ENCODE measurements around the gene CACUL1.
"Not testable (repeated sequence)": the region's sequence is repeated elsewhere in the genome, so short reads cannot be mapped to it uniquely, and the experiment has no call there.

CACUL1 gene

DNA sequence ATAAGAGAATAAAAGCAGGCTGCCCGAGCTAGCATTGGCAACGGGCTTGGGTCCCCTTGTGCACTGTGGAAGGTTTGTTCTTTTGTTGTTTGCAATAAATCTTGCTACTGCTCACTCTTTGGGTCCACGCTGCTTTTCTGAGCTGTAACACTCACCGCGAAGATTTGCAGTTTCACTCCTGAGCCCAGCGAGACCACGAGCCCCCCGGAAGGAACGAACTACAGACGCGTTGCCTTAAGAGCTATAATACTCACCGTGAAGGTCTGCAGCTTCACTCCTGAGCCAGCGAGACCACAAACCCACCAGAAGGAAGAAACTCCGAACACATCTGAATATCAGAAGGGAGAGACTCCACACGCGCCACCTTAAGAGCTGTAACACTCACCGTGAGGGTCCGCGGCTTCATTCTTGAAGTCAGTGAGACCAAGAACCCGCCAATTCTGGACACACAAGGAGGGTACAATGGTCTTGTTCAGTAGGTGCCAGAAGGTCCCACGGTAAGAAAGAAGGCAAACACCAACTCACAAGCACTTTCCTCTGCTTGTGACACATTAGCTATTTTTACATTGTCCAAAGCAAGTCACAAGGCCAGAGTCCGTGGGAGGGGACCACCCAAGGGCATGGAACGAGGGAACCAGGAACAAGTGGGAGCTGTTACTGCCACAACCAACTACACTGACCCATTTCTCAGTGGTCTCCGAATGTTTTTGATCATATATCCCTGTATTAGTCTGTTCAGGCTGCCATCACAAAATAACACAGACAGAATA, 29.2 kb upstream of the CACUL1 start:
- TF ChIP-seq, protein P1, sequence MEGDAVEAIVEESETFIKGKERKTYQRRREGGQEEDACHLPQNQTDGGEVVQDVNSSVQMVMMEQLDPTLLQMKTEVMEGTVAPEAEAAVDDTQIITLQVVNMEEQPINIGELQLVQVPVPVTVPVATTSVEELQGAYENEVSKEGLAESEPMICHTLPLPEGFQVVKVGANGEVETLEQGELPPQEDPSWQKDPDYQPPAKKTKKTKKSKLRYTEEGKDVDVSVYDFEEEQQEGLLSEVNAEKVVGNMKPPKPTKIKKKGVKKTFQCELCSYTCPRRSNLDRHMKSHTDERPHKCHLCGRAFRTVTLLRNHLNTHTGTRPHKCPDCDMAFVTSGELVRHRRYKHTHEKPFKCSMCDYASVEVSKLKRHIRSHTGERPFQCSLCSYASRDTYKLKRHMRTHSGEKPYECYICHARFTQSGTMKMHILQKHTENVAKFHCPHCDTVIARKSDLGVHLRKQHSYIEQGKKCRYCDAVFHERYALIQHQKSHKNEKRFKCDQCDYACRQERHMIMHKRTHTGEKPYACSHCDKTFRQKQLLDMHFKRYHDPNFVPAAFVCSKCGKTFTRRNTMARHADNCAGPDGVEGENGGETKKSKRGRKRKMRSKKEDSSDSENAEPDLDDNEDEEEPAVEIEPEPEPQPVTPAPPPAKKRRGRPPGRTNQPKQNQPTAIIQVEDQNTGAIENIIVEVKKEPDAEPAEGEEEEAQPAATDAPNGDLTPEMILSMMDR (IDR thresholded peaks at IDR 0.05; ENCODE audit: insufficient read depth, low read length, poor library complexity, severe bottlenecking): no peak
- Histone ChIP-seq H3K27me3 (replicated peaks; ENCODE audit: control insufficient read depth, insufficient read depth, low read length) (no peaks in the 10 kb centered on the region), H3K36me3 (ENCODE audit: control insufficient read depth, insufficient read depth, low read length) (no peaks in the 10 kb centered on the region), H3K4me3 (replicated peaks; ENCODE audit: low read depth, low read length) (no peak overlapping the region)
- DNase-seq (ENCODE audit: extremely low read depth, insufficient read length): no peak

DNA sequence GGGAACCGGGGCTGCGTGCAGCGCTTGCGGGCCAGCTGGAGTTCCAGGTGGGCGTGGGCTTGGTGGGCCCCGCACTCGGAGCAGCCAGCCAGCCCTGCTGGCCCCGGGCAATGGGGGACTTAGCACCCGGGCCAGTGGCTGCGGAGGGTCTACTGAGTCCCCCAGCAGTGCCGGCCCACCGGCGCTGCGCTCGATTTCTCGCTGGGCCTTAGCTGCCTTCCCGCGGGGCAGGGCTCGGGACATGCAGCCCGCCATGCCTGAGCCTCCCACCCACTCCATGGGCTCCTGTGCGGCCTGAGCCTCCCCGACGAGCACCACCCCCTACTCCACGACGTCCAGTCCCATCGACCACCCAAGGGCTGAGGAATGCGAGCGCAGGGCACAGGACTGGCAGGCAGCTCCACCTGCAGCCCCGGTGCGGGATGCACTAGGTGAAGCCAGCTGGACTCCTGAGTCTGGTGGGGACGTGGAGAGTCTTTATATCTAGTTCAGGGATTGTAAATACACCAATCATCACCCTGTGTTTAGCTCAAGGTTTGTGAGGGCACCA, 28.2 kb upstream of the CACUL1 start:
- not testable (repeated sequence) for H3K4me3 ChIP-seq (replicated peaks; ENCODE audit: low read depth, low read length); H3K36me3 ChIP-seq (ENCODE audit: control insufficient read depth, insufficient read depth, low read length); H3K27me3 ChIP-seq (replicated peaks; ENCODE audit: control insufficient read depth, insufficient read depth, low read length); DNase-seq (ENCODE audit: extremely low read depth, insufficient read length)

DNA sequence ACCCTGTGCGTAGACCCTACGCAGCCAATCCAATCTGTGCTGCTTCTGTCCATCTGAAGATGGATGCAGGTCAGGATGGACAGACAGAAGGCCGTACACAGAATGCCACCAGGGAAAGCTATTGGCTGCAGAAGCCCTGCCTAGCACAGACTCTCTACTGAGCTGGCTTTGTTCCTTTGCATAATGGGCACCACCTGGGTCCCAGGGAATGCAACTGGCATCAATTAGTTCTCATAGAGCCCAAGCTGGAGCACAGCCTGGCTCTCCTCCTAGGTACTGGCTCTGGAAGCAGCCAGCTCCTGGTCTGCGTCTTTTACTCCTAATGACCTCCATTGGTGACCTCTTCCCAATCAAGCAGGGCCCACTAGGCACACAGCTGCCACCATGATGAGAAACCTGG, 26.8 kb upstream of the CACUL1 start:
- Histone ChIP-seq H3K27me3 (replicated peaks; ENCODE audit: control insufficient read depth, insufficient read depth, low read length) (no peaks in the 10 kb centered on the region), H3K36me3 (ENCODE audit: control insufficient read depth, insufficient read depth, low read length) (no peaks in the 10 kb centered on the region), H3K4me3 (replicated peaks; ENCODE audit: low read depth, low read length) (no peak overlapping the region)
- DNase-seq (ENCODE audit: extremely low read depth, insufficient read length): no peak
- TF ChIP-seq, protein P1 (IDR thresholded peaks at IDR 0.05; ENCODE audit: insufficient read depth, low read length, poor library complexity, severe bottlenecking): no peak

DNA sequence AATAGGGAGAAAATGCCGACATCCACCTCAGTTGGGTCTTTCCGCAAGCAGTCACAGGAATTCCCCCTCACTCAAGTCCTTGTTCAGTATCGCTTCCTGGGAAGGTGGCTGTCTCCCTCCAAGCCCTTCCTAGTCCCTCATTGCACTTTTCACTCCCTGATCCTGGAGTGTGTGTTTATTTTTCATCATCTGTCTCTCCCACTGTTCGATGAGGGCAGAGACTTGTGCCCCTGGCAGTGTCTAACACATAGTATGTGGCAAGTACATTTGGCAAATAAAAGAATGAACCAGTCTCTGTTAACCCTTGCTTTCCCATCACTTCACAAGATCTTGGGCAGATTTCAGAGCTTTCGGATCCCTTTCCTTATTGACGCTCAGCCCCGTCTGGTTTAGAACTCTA, 24.0 kb upstream of the CACUL1 start:
- TF ChIP-seq, protein P1 (IDR thresholded peaks at IDR 0.05; ENCODE audit: insufficient read depth, low read length, poor library complexity, severe bottlenecking): no peak
- Histone ChIP-seq H3K36me3 (ENCODE audit: control insufficient read depth, insufficient read depth, low read length) (no peaks in the 10 kb centered on the region), H3K4me3 (replicated peaks; ENCODE audit: low read depth, low read length) (no peak overlapping the region), H3K27me3 (replicated peaks; ENCODE audit: control insufficient read depth, insufficient read depth, low read length) (no peaks in the 10 kb centered on the region)
- DNase-seq (ENCODE audit: extremely low read depth, insufficient read length): no peak

DNA sequence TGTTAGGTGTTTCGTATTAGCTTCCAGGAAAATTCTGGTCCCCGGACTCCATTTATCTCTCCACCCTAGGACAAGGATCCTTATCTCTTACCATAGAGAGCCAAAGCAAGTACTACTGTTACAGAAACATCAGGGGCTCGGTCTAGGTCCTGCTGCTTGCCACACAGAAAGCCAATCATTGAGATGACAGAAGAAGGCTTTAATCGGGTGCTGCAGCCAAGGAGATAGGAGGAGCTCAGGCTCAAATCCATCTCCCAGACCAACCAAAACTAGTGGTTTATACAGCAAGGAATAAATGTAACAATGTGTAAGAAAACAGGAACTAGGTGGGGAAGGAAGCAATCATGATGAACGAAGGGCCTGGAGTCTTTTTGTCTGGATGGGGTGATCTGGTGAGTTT, 22.2 kb upstream of the CACUL1 start:
- no peak overlapping the region for H3K4me3 ChIP-seq (replicated peaks; ENCODE audit: low read depth, low read length)
- no peaks in the 10 kb centered on the region for H3K27me3 ChIP-seq (replicated peaks; ENCODE audit: control insufficient read depth, insufficient read depth, low read length)
- TF ChIP-seq, protein P1 (IDR thresholded peaks at IDR 0.05; ENCODE audit: insufficient read depth, low read length, poor library complexity, severe bottlenecking): no peak
- no peaks in the 10 kb centered on the region for H3K36me3 ChIP-seq (ENCODE audit: control insufficient read depth, insufficient read depth, low read length)
- DNase-seq (ENCODE audit: extremely low read depth, insufficient read length): no peak

DNA sequence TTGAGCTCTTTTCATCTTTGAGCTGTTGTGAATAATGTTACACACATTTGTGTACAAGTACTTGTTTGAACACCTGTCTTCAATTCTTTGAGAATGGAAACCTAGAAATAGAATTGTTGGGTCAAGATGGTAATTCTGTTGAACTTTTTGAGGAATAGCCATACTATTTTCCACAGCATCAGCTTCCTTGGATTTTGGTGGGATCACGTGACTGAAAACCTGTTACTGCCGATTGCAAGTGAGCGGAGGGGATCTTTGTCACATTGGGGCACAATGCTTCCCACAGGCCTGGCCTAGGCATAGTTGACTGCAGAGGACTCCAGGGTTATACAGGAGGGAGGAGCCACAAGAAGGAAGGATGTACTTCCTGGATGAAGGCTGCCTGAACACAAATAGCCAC, 21.3 kb upstream of the CACUL1 start:
- H3K4me3 ChIP-seq (replicated peaks; ENCODE audit: low read depth, low read length): no peak overlapping the region
- no peak for DNase-seq (ENCODE audit: extremely low read depth, insufficient read length)
- H3K36me3 ChIP-seq (ENCODE audit: control insufficient read depth, insufficient read depth, low read length): no peaks in the 10 kb centered on the region
- TF ChIP-seq, protein P1 (IDR thresholded peaks at IDR 0.05; ENCODE audit: insufficient read depth, low read length, poor library complexity, severe bottlenecking): no peak
- no peaks in the 10 kb centered on the region for H3K27me3 ChIP-seq (replicated peaks; ENCODE audit: control insufficient read depth, insufficient read depth, low read length)

Measured in GM06990 (cell line).